Gastrocnemius medialis (tissue), 4 donors: Measurements from ENCODE around the gene INS. TPM values are rescaled to one million over a fixed set of nuclear protein-coding genes. Genes with fewer than 3 reads are reported as not detected.

ENCODE experiments used
- ATAC-seq, 2 donors: fragments of 150-250 bp; one replicate each; pipeline ENCODE4 v1.9.1; 2016
- DNase-seq, 2 donors: peaks; one replicate each; pipeline ENCODE4 v3.0.0-alpha.2; 2019
- H3K27ac ChIP-seq, 4 donors: fragments of 200-600 bp; sonication (generic); 1 replicate in 1 of 4; 2 replicates in 3 of 4; pipeline ENCODE4 v1.5.1; 2016 to 2018; ENCODE audit warnings: mild to moderate bottlenecking in 2 of 4, moderate library complexity in 1 of 4
- H3K27me3 ChIP-seq, 3 donors: fragments of 200-600 bp; sonication (generic) in 2 of 3; 1 replicate in 1 of 3; 2 replicates in 2 of 3; pipeline versions ENCODE4 v1.5.1 to v1.6.0; 2016 to 2019; ENCODE audit warnings: mild to moderate bottlenecking in 1 of 3, moderate library complexity in 1 of 3
- H3K36me3 ChIP-seq, 2 donors: fragments of 200-600 bp; sonication (generic) in 1 of 2; one replicate each; pipeline ENCODE4 v1.5.1; 2017 to 2018
- H3K4me1 ChIP-seq, 2 donors: fragments of 200-600 bp; sonication (generic) in 1 of 2; one replicate each; pipeline ENCODE4 v1.5.1; 2016 to 2017; ENCODE audit warnings: mild to moderate bottlenecking in 2 of 2
- H3K4me3 ChIP-seq, 4 donors: fragments of 200-600 bp; sonication (generic) in 3 of 4; 1 replicate in 1 of 4; 2 replicates in 3 of 4; pipeline ENCODE4 v1.5.1; 2016 to 2019; ENCODE audit warnings: mild to moderate bottlenecking in 2 of 4
- H3K9me3 ChIP-seq, 3 donors: fragments of 200-600 bp; sonication (generic) in 2 of 3; 1 replicate in 1 of 3; 2 replicates in 2 of 3; pipeline ENCODE4 v1.5.1; 2016 to 2019
- CTCF ChIP-seq, 5 experiments: fragments of 450-650 bp in 3 of 5; fragments of 200-600 bp in 2 of 5; sonication (generic) in 2 of 5; IDR thresholded peaks in 4 of 5; conservative IDR thresholded peaks in 1 of 5; 1 replicate in 4 of 5; 2 replicates in 1 of 5; pipeline ENCODE4 v1.5.1; 2016 to 2019; ENCODE audit warnings: antibody characterized with exemption in 5 of 5, mild to moderate bottlenecking in 3 of 5, moderate library complexity in 3 of 5
- POLR2A ChIP-seq, 2 donors: fragments of 450-650 bp; IDR thresholded peaks; one replicate each; pipeline ENCODE4 v1.6.1; 2017; ENCODE audit warnings: antibody characterized with exemption in 2 of 2, mild to moderate bottlenecking in 2 of 2, moderate library complexity in 2 of 2
- in situ Hi-C, 4 donors: fragments of 200-750 bp; cut with MboI; loops; one replicate each; pipeline versions ENCODE4 v1.15.0 to v1.8.0; 2017; ENCODE audit warnings: low sequenced_read_pairs in 4 of 4
- intact Hi-C: fragments of 100-400 bp; cut with DNase I; formaldehyde crosslinking; loops from one replicate; pipeline ENCODE4 v1.15.1; 2023; ENCODE audit warnings: low total_unique reads
- total RNA-seq, 4 donors: library from RNA; depleted of rRNA; stranded (reverse); fragments of >200 nt; gene quantifications; one replicate each; pipeline versions ENCODE4 v1.1.0 to v1.2.3, GENCODE V29; 2016

Gene INS
- total RNA-seq, 4 donors from 2014 or later: not detected

GRCh38 chr11:2132874-2133240 is 28.2 kb downstream of the INS start:
- in situ Hi-C loops: loop anchor here in 1 of 4 donors (25.0 kb wide), 1 partner anchor 96 kb away; no protein-coding TSS in a partner anchor
- ATAC-seq (no peak), DNase-seq (no peak)
- no peak for TF ChIP-seq CTCF (IDR thresholded peaks at IDR 0.05 in 4 of 5, conservative IDR thresholded peaks at IDR 0.05 in 1 of 5)
- TF ChIP-seq POLR2A (IDR thresholded peaks at IDR 0.05): no peak
- intact Hi-C loops: no loop called here
- no peaks in the 10 kb centered on the region for H3K36me3 ChIP-seq
- no peak overlapping the region for H3K4me3 ChIP-seq
- H3K27me3 ChIP-seq: peaks cover 24 to 35% (median 25%) of the 10 kb centered on the region in 3 donors
- H3K27ac ChIP-seq: no peak overlapping the region
- no peaks in the 10 kb centered on the region for H3K9me3 ChIP-seq
- H3K4me1 ChIP-seq: peaks cover 0 to 9% of the 10 kb centered on the region in 2 donors

GRCh38 chr11:2132246-2132645 is 28.8 kb downstream of the INS start:
- no peak for ATAC-seq
- intact Hi-C loops: no loop called here

GRCh38 chr11:2131371-2132236 is 29.4 kb downstream of the INS start:
- Histone ChIP-seq H3K9me3 (no peaks in the 10 kb centered on the region), H3K27me3 (peaks cover 16 to 23% (median 18%) of the 10 kb centered on the region in 3 donors), H3K36me3 (no peaks in the 10 kb centered on the region), H3K27ac (no peak overlapping the region), H3K4me3 (no peak overlapping the region), H3K4me1 (no peaks in the 10 kb centered on the region)
- TF ChIP-seq POLR2A (IDR thresholded peaks at IDR 0.05) (no peak), CTCF (IDR thresholded peaks at IDR 0.05 in 4 of 5, conservative IDR thresholded peaks at IDR 0.05 in 1 of 5) (no peak)
- in situ Hi-C loops (loop anchor here in 1 of 4 donors (25.0 kb wide), 1 partner anchor 94 kb away; no protein-coding TSS in a partner anchor), intact Hi-C loops (no loop called here)
- no peak for DNase-seq
- no peak for ATAC-seq

More at GRCh38 chr11:2132246-2132645, 28.8 kb downstream of the INS start:
- in situ Hi-C loops: loop anchor here in 1 of 4 donors (25.0 kb wide), 1 partner anchor 95 kb away; no protein-coding TSS in a partner anchor
- no peak overlapping the region for H3K4me3 ChIP-seq
- peaks cover 0 to 3% of the 10 kb centered on the region in 2 donors for H3K4me1 ChIP-seq
- H3K27me3 ChIP-seq: peaks cover 18 to 29% (median 19%) of the 10 kb centered on the region in 3 donors
- H3K36me3 ChIP-seq: no peaks in the 10 kb centered on the region
- no peak overlapping the region for H3K27ac ChIP-seq
- TF ChIP-seq POLR2A (IDR thresholded peaks at IDR 0.05): no peak
- TF ChIP-seq CTCF (IDR thresholded peaks at IDR 0.05 in 4 of 5, conservative IDR thresholded peaks at IDR 0.05 in 1 of 5): no peak
- H3K9me3 ChIP-seq: no peaks in the 10 kb centered on the region
- no peak for DNase-seq

GRCh38 chr11:2130881-2131352 is 30.1 kb downstream of the INS start:
- Histone ChIP-seq H3K36me3 (no peaks in the 10 kb centered on the region), H3K27ac (no peak overlapping the region), H3K9me3 (no peaks in the 10 kb centered on the region), H3K4me1 (no peaks in the 10 kb centered on the region), H3K27me3 (peaks cover 11 to 18% (median 16%) of the 10 kb centered on the region in 3 donors), H3K4me3 (no peak overlapping the region)
- intact Hi-C loops: no loop called here
- DNase-seq (no peak), ATAC-seq (no peak)
- in situ Hi-C loops: loop anchor here in 1 of 4 donors (25.0 kb wide), 1 partner anchor 94 kb away; no protein-coding TSS in a partner anchor
- TF ChIP-seq POLR2A (IDR thresholded peaks at IDR 0.05) (no peak), CTCF (IDR thresholded peaks at IDR 0.05 in 4 of 5, conservative IDR thresholded peaks at IDR 0.05 in 1 of 5) (no peak)
